GM12874 (cell line): ENCODE results near the gene DUS1L.

Experiments used
- TF ChIP-seq, protein P1 (sequence below): IDR thresholded peaks from 2 replicates; pipeline ENCODE4 v1.5.1; 2011; ENCODE audit warnings: low read depth, mild to moderate bottlenecking, control low read depth, low read length, moderate library complexity; ENCODE audit not compliant: insufficient read depth

The DUS1L gene

GRCh38 chr17:82059272-82060000 is 6.2 kb downstream of the DUS1L start:
- TF ChIP-seq, protein P1, sequence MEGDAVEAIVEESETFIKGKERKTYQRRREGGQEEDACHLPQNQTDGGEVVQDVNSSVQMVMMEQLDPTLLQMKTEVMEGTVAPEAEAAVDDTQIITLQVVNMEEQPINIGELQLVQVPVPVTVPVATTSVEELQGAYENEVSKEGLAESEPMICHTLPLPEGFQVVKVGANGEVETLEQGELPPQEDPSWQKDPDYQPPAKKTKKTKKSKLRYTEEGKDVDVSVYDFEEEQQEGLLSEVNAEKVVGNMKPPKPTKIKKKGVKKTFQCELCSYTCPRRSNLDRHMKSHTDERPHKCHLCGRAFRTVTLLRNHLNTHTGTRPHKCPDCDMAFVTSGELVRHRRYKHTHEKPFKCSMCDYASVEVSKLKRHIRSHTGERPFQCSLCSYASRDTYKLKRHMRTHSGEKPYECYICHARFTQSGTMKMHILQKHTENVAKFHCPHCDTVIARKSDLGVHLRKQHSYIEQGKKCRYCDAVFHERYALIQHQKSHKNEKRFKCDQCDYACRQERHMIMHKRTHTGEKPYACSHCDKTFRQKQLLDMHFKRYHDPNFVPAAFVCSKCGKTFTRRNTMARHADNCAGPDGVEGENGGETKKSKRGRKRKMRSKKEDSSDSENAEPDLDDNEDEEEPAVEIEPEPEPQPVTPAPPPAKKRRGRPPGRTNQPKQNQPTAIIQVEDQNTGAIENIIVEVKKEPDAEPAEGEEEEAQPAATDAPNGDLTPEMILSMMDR, result no peak

GRCh38 chr17:82058855-82059249 is 6.8 kb downstream of the DUS1L start:
- TF ChIP-seq, protein P1, result no peak

GRCh38 chr17:82058230-82058854 is 7.3 kb downstream of the DUS1L start:
- TF ChIP-seq, protein P1, result no peak

DNA sequence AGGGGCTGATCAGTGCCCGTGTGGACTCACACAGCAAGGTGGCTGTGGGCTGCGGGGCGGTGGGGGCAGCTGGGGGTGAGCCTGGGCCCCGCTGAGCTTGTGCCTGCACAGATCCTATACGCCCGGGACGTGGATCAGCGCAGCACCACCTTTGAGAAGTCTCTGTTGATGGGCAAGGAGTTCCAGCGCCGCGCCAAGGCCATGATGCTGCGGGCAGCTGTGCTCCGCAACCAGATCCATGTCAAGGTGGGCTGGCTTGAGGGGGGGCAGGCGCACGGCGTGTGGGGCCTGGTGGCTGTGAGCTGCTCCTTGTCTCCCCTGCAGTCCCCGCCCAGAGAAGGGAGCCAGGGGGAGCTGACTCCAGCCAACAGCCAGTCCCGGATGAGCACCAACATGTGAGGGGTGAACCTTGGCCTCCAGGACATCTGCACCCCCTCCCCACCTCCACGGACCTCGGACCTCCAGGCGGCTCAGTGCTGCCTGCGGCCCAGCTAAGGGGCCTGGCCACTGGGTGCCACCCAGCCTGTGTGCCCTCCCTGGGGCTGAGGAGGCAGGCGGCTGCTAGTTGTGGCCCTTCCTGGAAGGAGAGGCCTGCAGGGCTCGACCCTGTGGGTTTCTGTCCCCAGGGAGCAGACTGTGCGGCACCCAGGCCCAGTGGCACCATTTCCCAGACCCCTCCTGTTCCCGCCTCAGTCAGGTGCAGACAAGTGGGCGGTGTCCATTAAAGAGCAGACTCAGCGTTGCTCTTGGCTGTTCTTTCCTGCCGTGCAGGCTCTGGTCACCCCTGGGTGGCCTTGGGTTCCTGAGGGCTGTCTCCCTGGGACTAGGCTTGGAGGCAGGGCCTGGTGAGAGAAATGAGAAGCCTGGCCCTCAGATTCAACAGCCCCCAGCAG is 8.6 kb downstream of the DUS1L start:
- TF ChIP-seq, protein P1, result no peak

DNA sequence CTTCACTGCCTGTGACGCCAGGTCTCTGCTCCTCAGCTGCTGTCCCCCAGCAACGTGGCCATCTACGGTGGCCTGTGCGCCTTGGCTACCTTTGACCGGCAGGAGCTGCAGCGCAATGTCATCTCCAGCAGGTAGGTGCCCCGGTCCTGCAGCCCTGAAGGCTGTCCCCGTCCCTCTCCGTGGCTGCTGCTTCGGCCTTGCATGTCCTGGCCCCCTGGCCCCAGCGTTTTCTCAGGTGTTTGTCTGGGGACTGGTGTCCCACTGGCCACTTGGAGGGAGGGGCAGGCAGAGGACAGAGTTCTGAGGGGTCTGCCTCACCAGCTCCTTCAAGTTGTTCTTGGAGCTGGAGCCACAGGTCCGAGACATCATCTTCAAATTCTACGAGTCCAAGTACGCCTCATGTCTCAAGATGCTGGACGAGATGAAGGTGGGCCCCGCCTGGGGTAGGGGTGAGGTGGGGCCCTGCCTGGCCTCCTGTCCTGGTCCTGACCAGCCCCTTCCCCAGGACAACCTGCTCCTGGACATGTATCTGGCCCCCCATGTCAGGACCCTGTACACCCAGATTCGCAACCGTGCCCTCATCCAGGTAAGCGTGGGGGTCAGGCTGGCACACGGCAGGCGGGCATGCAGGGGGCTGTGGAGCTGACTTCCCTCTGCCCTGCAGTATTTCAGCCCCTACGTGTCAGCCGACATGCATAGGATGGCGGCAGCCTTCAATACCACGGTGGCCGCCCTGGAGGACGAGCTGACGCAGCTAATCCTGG is 9.5 kb downstream of the DUS1L start:
- TF ChIP-seq, protein P1, result no peak

DNA sequence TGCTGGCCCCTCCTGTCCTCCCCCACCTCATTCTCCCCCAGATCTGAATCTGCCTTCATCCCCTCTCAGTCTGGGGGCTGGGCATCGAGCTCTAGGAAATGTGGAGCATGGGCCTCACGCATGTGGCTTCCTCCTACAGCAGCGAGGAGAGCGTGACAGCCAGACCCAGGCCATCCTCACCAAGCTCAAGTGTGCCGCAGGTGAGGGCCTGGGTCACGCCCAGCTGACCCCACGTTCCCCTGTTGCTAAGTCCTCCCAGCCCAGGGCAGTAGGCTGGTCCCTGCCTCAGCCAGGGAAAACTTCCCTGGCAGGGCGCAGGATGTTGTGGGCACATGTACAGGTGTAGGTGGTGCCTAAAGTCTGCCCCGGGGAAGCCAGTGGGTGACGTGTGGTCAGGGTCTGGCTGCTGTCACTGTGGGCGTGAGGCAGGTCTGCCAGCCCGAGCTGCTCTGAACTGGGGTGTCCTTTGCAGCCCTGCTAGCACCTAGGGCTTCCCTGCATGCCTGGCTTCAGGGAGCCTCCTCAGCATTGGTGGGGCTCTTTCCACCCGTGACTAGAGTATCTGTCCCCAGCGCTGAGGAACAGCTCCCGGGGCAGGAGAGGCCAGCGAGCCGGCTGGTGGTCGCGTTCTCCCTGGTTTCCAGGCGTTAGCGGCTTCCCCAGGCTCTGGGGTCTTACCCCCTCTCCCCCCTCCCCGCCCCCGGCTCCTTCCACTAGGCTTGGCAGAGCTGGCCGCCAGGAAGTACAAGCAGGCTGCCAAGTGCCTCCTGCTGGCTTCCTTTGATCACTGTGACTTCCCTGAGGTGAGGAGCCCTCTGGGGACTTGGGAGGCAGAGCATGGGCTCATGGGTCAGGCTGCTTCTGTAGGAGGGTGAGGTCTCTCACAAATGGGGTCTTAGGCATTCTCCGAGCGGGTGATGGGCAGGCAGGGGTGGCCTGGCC is 10.3 kb downstream of the DUS1L start:
- TF ChIP-seq, protein P1, result no peak
